Measurements from ENCODE around the gene NKAIN4. TPM values are rescaled to one million over a fixed set of nuclear protein-coding genes. Genes with fewer than 3 reads are reported as not detected.

Gene NKAIN4
- total RNA-seq, 2 experiments from 2014 or later = not detected

GRCh38 chr20:63235399-63235983, 18.8 kb downstream of the NKAIN4 start, which contains the start of gene BIRC7:
Gene BIRC7 (plus strand): TSS chr20:63235905. CDS start chr20:63236097, 192 bp downstream.
- H3K4me2 ChIP-seq (ENCODE audit: low read length) = no peak within 1 kb of the TSS
- H4K20me1 ChIP-seq (ENCODE audit: insufficient read depth, low read length) = no peaks in the 10 kb centered on the region
- TF ChIP-seq, protein P1, sequence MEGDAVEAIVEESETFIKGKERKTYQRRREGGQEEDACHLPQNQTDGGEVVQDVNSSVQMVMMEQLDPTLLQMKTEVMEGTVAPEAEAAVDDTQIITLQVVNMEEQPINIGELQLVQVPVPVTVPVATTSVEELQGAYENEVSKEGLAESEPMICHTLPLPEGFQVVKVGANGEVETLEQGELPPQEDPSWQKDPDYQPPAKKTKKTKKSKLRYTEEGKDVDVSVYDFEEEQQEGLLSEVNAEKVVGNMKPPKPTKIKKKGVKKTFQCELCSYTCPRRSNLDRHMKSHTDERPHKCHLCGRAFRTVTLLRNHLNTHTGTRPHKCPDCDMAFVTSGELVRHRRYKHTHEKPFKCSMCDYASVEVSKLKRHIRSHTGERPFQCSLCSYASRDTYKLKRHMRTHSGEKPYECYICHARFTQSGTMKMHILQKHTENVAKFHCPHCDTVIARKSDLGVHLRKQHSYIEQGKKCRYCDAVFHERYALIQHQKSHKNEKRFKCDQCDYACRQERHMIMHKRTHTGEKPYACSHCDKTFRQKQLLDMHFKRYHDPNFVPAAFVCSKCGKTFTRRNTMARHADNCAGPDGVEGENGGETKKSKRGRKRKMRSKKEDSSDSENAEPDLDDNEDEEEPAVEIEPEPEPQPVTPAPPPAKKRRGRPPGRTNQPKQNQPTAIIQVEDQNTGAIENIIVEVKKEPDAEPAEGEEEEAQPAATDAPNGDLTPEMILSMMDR (conservative IDR thresholded peaks at IDR 0.05; ENCODE audit: low read length) = no peak
- no peak for TF ChIP-seq EZH2phosphoT487 (IDR thresholded peaks at IDR 0.05; ENCODE audit: borderline replicate concordance, low read depth, low read length)
- BruUV-seq (replicated peaks) = no TSS peak
- H3K79me2 ChIP-seq (ENCODE audit: insufficient read depth, low read depth, low read length) = no peaks in the 10 kb centered on the region
- H3K4me1 ChIP-seq (ENCODE audit: insufficient read depth, low read length, poor library complexity, severe bottlenecking) = no peaks in the 10 kb centered on the region
- no peak for DNase-seq (ENCODE audit: low spot score)
- no peak within 1 kb of the TSS for H3K4me3 ChIP-seq (ENCODE audit: low read depth, low read length, poor library complexity, severe bottlenecking)
- ChIA-PET POLR2A (no interaction called here), CTCF (ENCODE audit: unreplicated experiment) (interaction anchor here (2.1 kb wide), 1 partner anchor 12 kb away, joined by 6 read pairs; no protein-coding TSS in a partner anchor)
- intact Hi-C loops (cut with micrococcal nuclease; ENCODE audit: unreplicated experiment) = no loop called here
- no peak within 1 kb of the TSS for H2AFZ ChIP-seq (ENCODE audit: low read length)
- H3K9me2 ChIP-seq (ENCODE audit: insufficient read depth, low read length) = no peaks in the 10 kb centered on the region
- no peaks in the 10 kb centered on the region for H3K9me3 ChIP-seq (ENCODE audit: low read length)
- no peaks in the 10 kb centered on the region for H3K36me3 ChIP-seq (ENCODE audit: insufficient read depth, low read length)
- no peak within 1 kb of the TSS for H3K27ac ChIP-seq (ENCODE audit: low read depth, low read length, poor library complexity, severe bottlenecking)

GRCh38 chr20:63234693-63235398, 19.4 kb downstream of the NKAIN4 start:
- intact Hi-C loops (cut with micrococcal nuclease; ENCODE audit: unreplicated experiment) = no loop called here
- TF ChIP-seq, protein P1 (conservative IDR thresholded peaks at IDR 0.05; ENCODE audit: low read length) = peak; percentile 56
- TF ChIP-seq EZH2phosphoT487 (IDR thresholded peaks at IDR 0.05; ENCODE audit: borderline replicate concordance, low read depth, low read length) = no peak
- no peaks in the 10 kb centered on the region for H3K36me3 ChIP-seq (ENCODE audit: insufficient read depth, low read length)
- H4K20me1 ChIP-seq (ENCODE audit: insufficient read depth, low read length) = no peaks in the 10 kb centered on the region
- no peaks in the 10 kb centered on the region for H3K79me2 ChIP-seq (ENCODE audit: insufficient read depth, low read depth, low read length)
- DNase-seq (ENCODE audit: low spot score) = peak; percentile 20
- no peaks in the 10 kb centered on the region for H3K9me2 ChIP-seq (ENCODE audit: insufficient read depth, low read length)
- no peak overlapping the region for H2AFZ ChIP-seq (ENCODE audit: low read length)
- ChIA-PET CTCF (ENCODE audit: unreplicated experiment) (interaction anchor here (0.7 to 2.1 kb wide), 2 partner anchors 12 to 18 kb away, joined by 3 to 6 read pairs; no protein-coding TSS in a partner anchor), POLR2A (interaction anchor here (1.0 kb wide), 1 partner anchor 40 kb away, joined by 3 read pairs; no protein-coding TSS in a partner anchor)
- no peak overlapping the region for H3K27ac ChIP-seq (ENCODE audit: low read depth, low read length, poor library complexity, severe bottlenecking)
- no peak overlapping the region for H3K4me2 ChIP-seq (ENCODE audit: low read length)
- no peaks in the 10 kb centered on the region for H3K4me1 ChIP-seq (ENCODE audit: insufficient read depth, low read length, poor library complexity, severe bottlenecking)
- H3K4me3 ChIP-seq (ENCODE audit: low read depth, low read length, poor library complexity, severe bottlenecking) = no peak overlapping the region
- no peaks in the 10 kb centered on the region for H3K9me3 ChIP-seq (ENCODE audit: low read length)
- no TSS peak for BruUV-seq (replicated peaks)

GRCh38 chr20:63233924-63234323, 20.3 kb downstream of the NKAIN4 start:
- Histone ChIP-seq H3K4me2 (ENCODE audit: low read length) (no peak overlapping the region), H3K27ac (ENCODE audit: low read depth, low read length, poor library complexity, severe bottlenecking) (no peak overlapping the region), H3K9me2 (ENCODE audit: insufficient read depth, low read length) (no peaks in the 10 kb centered on the region), H3K36me3 (ENCODE audit: insufficient read depth, low read length) (no peaks in the 10 kb centered on the region), H4K20me1 (ENCODE audit: insufficient read depth, low read length) (no peaks in the 10 kb centered on the region), H2AFZ (ENCODE audit: low read length) (no peak overlapping the region), H3K79me2 (ENCODE audit: insufficient read depth, low read depth, low read length) (no peaks in the 10 kb centered on the region), H3K4me1 (ENCODE audit: insufficient read depth, low read length, poor library complexity, severe bottlenecking) (no peaks in the 10 kb centered on the region), H3K4me3 (ENCODE audit: low read depth, low read length, poor library complexity, severe bottlenecking) (no peak overlapping the region), H3K9me3 (ENCODE audit: low read length) (no peaks in the 10 kb centered on the region)
- ChIA-PET CTCF (ENCODE audit: unreplicated experiment) (no interaction called here), POLR2A (no interaction called here)
- intact Hi-C loops (cut with micrococcal nuclease; ENCODE audit: unreplicated experiment) = no loop called here
- no peak for DNase-seq (ENCODE audit: low spot score)
- no peak for TF ChIP-seq EZH2phosphoT487 (IDR thresholded peaks at IDR 0.05; ENCODE audit: borderline replicate concordance, low read depth, low read length)
- no TSS peak for BruUV-seq (replicated peaks)

All from OCI-LY7 (cell line).